Tibial nerve (tissue), 4 donors: Measurements from ENCODE around the gene TTC39C.

ENCODE experiments used
- CTCF ChIP-seq, 5 experiments: fragments of 200-600 bp in 3 of 5; fragments of 450-650 bp in 2 of 5; sonication (generic) in 3 of 5; IDR thresholded peaks; one replicate each; pipeline ENCODE4 v1.5.1; 2016 to 2019; ENCODE audit warnings: antibody characterized with exemption in 5 of 5, mild to moderate bottlenecking in 3 of 5, moderate library complexity in 2 of 5
- EP300 ChIP-seq, 2 donors: sonication (generic); formaldehyde crosslinking; IDR thresholded peaks; one replicate each; pipeline ENCODE4 v1.6.1; 2017; ENCODE audit warnings: antibody characterized with exemption in 2 of 2, mild to moderate bottlenecking in 1 of 2

GRCh38 chr18:24153397-24153796, 138.8 kb downstream of the TTC39C start:
- TF ChIP-seq CTCF (IDR thresholded peaks at IDR 0.05) (no peak), EP300 (IDR thresholded peaks at IDR 0.05) (no peak)
